ENCODE measurements around the gene FBXL16.

FBXL16 gene

GRCh38 chr16:747978-748746, 42.6 kb upstream of the FBXL16 start:
- H3F3A ChIP-seq (ENCODE audit: control insufficient read depth, insufficient read depth), result no peaks in the 10 kb centered on the region
- H3K27ac ChIP-seq (ENCODE audit: low read depth, low read length), result no peak overlapping the region
- H3K36me3 ChIP-seq (ENCODE audit: control insufficient read depth, low read length), result no peaks in the 10 kb centered on the region
- H3K4me3 ChIP-seq (ENCODE audit: low read length), result no peak overlapping the region
- no peak for TF ChIP-seq CTCF (IDR thresholded peaks at IDR 0.05; ENCODE audit: low read depth, low read length, poor library complexity, severe bottlenecking)
- TF ChIP-seq EZH2phosphoT487 (IDR thresholded peaks at IDR 0.05; ENCODE audit: borderline replicate concordance, low read length), result no peak
- H3K4me1 ChIP-seq (ENCODE audit: control insufficient read depth, low read length), result no peaks in the 10 kb centered on the region
- H3K9me3 ChIP-seq (ENCODE audit: control insufficient read depth, insufficient read depth, low read length), result no peaks in the 10 kb centered on the region
- no peaks in the 10 kb centered on the region for H3K9me2 ChIP-seq (replicated peaks; ENCODE audit: control insufficient read depth, low read length)
- H4K20me1 ChIP-seq (ENCODE audit: control insufficient read depth, insufficient read depth, low read depth, low read length), result no peaks in the 10 kb centered on the region
- no peaks in the 10 kb centered on the region for H3K27me3 ChIP-seq (ENCODE audit: control insufficient read depth, low read length)
- H3K79me2 ChIP-seq (ENCODE audit: control insufficient read depth, low read length), result no peaks in the 10 kb centered on the region
- H3K4me2 ChIP-seq (ENCODE audit: low read length), result no peak overlapping the region

GRCh38 chr16:746637-747036, 41.0 kb upstream of the FBXL16 start:
- Histone ChIP-seq H3K27me3 (ENCODE audit: control insufficient read depth, low read length) (no peaks in the 10 kb centered on the region), H3F3A (ENCODE audit: control insufficient read depth, insufficient read depth) (no peaks in the 10 kb centered on the region), H3K4me3 (ENCODE audit: low read length) (no peak overlapping the region), H3K79me2 (ENCODE audit: control insufficient read depth, low read length) (no peaks in the 10 kb centered on the region), H3K4me2 (ENCODE audit: low read length) (no peak overlapping the region), H3K27ac (ENCODE audit: low read depth, low read length) (no peak overlapping the region), H3K36me3 (ENCODE audit: control insufficient read depth, low read length) (no peaks in the 10 kb centered on the region), H3K4me1 (ENCODE audit: control insufficient read depth, low read length) (peaks cover 4% of the 10 kb centered on the region; the same call in 1 of the 2 replicates), H4K20me1 (ENCODE audit: control insufficient read depth, insufficient read depth, low read depth, low read length) (no peaks in the 10 kb centered on the region), H3K9me2 (replicated peaks; ENCODE audit: control insufficient read depth, low read length) (no peaks in the 10 kb centered on the region), H3K9me3 (ENCODE audit: control insufficient read depth, insufficient read depth, low read length) (no peaks in the 10 kb centered on the region)
- TF ChIP-seq EZH2phosphoT487 (IDR thresholded peaks at IDR 0.05; ENCODE audit: borderline replicate concordance, low read length) (no peak), CTCF (IDR thresholded peaks at IDR 0.05; ENCODE audit: low read depth, low read length, poor library complexity, severe bottlenecking) (no peak)

- Histone ChIP-seq H3K79me2 (ENCODE audit: control insufficient read depth, low read length) (no peaks in the 10 kb centered on the region), H3K27me3 (ENCODE audit: control insufficient read depth, low read length) (no peaks in the 10 kb centered on the region), H3K36me3 (ENCODE audit: control insufficient read depth, low read length) (no peaks in the 10 kb centered on the region), H3K4me1 (ENCODE audit: control insufficient read depth, low read length) (peaks cover 9% of the 10 kb centered on the region; the same call in 1 of the 2 replicates), H4K20me1 (ENCODE audit: control insufficient read depth, insufficient read depth, low read depth, low read length) (no peaks in the 10 kb centered on the region), H3K9me3 (ENCODE audit: control insufficient read depth, insufficient read depth, low read length) (no peaks in the 10 kb centered on the region), H3K9me2 (replicated peaks; ENCODE audit: control insufficient read depth, low read length) (no peaks in the 10 kb centered on the region), H3K27ac (ENCODE audit: low read depth, low read length) (no peak overlapping the region), H3F3A (ENCODE audit: control insufficient read depth, insufficient read depth) (no peaks in the 10 kb centered on the region), H3K4me3 (ENCODE audit: low read length) (no peak overlapping the region), H3K4me2 (ENCODE audit: low read length) (no peak overlapping the region)
- TF ChIP-seq CTCF (IDR thresholded peaks at IDR 0.05; ENCODE audit: low read depth, low read length, poor library complexity, severe bottlenecking), result peak; percentile 41
- TF ChIP-seq EZH2phosphoT487 (IDR thresholded peaks at IDR 0.05; ENCODE audit: borderline replicate concordance, low read length), result no peak
Measured at GRCh38 chr16:745739-746138, 40.1 kb upstream of the FBXL16 start.
